ENCODE data around the gene STX10. TPM values are rescaled to one million over a fixed set of nuclear protein-coding genes. Genes with fewer than 3 reads are reported as not detected.
A peak's percentile ranks its signal among the peaks of the same experiment; 100 is the strongest.

STX10 gene
- total and polyA plus RNA-seq, 2 experiments from 2014 or later = 66.5 to 82.2 TPM

DNA sequence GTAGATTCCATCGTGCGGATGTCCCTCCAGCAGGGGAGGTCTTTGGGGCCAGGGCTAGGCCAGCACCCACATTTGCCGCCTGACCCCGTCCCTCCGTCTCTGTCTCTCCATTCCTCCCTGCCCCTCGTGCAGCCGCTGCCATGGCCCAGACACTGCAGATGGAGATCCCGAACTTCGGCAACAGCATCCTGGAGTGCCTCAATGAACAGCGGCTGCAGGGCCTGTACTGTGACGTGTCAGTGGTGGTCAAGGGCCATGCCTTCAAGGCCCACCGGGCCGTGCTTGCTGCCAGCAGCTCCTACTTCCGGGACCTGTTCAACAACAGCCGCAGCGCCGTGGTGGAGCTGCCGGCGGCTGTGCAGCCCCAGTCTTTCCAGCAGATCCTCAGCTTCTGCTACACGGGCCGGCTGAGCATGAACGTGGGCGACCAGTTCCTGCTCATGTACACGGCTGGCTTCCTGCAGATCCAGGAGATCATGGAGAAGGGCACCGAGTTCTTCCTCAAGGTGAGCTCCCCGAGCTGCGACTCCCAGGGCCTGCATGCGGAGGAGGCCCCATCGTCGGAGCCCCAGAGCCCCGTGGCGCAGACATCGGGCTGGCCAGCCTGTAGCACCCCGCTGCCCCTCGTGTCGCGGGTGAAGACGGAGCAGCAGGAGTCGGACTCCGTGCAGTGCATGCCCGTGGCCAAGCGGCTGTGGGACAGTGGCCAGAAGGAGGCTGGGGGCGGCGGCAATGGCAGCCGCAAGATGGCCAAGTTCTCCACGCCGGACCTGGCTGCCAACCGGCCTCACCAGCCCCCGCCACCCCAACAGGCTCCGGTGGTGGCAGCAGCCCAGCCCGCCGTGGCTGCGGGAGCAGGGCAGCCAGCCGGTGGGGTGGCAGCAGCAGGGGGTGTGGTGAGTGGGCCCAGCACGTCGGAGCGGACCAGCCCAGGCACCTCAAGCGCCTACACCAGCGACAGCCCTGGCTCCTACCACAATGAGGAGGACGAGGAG lies 14.8 kb downstream of the STX10 start:
- H3K79me2 ChIP-seq = peaks cover 42% of the 10 kb centered on the region

GRCh38 chr19:13134626-13135025 lies 15.5 kb downstream of the STX10 start:
- Histone ChIP-seq H3K79me2 (peaks cover 49% of the 10 kb centered on the region), H4K20me1 (ENCODE audit: insufficient read depth, poor library complexity, severe bottlenecking) (peaks cover 16% of the 10 kb centered on the region), H3K4me1 (ENCODE audit: insufficient read depth) (no peaks in the 10 kb centered on the region), H3K9me2 (replicated peaks; ENCODE audit: insufficient read depth) (no peaks in the 10 kb centered on the region), H3K4me2 (no peak overlapping the region), H3K4me3 (no peak overlapping the region), H3K9me3 (ENCODE audit: low read depth) (no peaks in the 10 kb centered on the region), H3K36me3 (replicated peaks; ENCODE audit: insufficient read depth, low read depth) (no peaks in the 10 kb centered on the region), H3K27ac (no peak overlapping the region), H2AFZ (no peak overlapping the region), H3K27me3 (no peaks in the 10 kb centered on the region)
- WGBS (ENCODE audit: low lambda C conversion rate, missing lambda C conversion rate) = 93% methylated on average over 3 of the region's 3 CpGs
- TF ChIP-seq EZH2 (IDR thresholded peaks at IDR 0.05; ENCODE audit: borderline replicate concordance) (no peak), EZH2phosphoT487 (IDR thresholded peaks at IDR 0.05; ENCODE audit: low read depth, severe bottlenecking, unreplicated experiment) (no peak), CTCF (IDR thresholded peaks at IDR 0.05; ENCODE audit: poor library complexity) (no peak)
- no peak for DNase-seq (ENCODE audit: low spot score)

More for the DNA sequence above, 14.8 kb downstream of the STX10 start:
- H3K9me3 ChIP-seq (ENCODE audit: low read depth) = no peaks in the 10 kb centered on the region
- H3K36me3 ChIP-seq (replicated peaks; ENCODE audit: insufficient read depth, low read depth) = no peaks in the 10 kb centered on the region
- TF ChIP-seq CTCF (IDR thresholded peaks at IDR 0.05; ENCODE audit: poor library complexity) = no peak
- no peak for TF ChIP-seq EZH2 (IDR thresholded peaks at IDR 0.05; ENCODE audit: borderline replicate concordance)
- TF ChIP-seq EZH2phosphoT487 (IDR thresholded peaks at IDR 0.05; ENCODE audit: low read depth, severe bottlenecking, unreplicated experiment) = no peak
- no peak overlapping the region for H3K4me3 ChIP-seq
- H3K4me2 ChIP-seq = no peak overlapping the region
- no peak overlapping the region for H3K27ac ChIP-seq
- H2AFZ ChIP-seq = no peak overlapping the region
- H4K20me1 ChIP-seq (ENCODE audit: insufficient read depth, poor library complexity, severe bottlenecking) = peaks cover 11% of the 10 kb centered on the region
- no peaks in the 10 kb centered on the region for H3K4me1 ChIP-seq (ENCODE audit: insufficient read depth)
- no peaks in the 10 kb centered on the region for H3K27me3 ChIP-seq
- WGBS (ENCODE audit: low lambda C conversion rate, missing lambda C conversion rate) = 97% methylated on average over 52 of the region's 60 CpGs
- no peak for DNase-seq (ENCODE audit: low spot score)
- H3K9me2 ChIP-seq (replicated peaks; ENCODE audit: insufficient read depth) = no peaks in the 10 kb centered on the region

DNA sequence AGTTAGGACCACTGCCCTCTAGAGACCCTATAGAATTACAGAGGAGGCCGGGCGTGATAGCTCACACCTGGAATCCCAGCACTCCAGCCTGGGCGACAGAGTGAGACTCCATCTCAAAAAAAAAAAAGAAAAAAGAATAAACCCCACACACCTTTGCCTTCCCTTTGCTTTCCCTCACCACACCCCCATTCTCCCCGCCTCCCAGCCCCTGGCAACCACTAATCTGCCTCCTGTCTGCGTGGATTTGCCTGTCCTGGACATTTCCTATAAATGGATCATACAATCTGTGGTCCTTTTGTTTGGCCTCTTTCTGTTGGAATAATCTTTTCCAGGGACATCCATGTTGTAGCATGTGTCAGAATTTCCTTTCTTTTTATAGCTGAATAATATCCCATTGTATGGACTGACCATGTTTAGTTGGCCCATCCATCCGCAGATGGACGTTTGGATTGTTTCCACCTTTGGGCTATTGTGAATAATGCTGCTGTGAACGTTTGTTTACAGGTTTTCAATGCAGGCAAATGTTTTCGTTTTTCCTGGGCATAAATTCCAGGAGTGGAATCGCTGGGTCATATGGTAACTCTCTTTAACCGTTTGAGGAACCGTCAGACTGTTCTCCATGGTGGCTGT lies 16.8 kb downstream of the STX10 start:
- Histone ChIP-seq H3K4me2 (no peak overlapping the region), H2AFZ (no peak overlapping the region), H3K79me2 (peaks cover 62% of the 10 kb centered on the region), H4K20me1 (ENCODE audit: insufficient read depth, poor library complexity, severe bottlenecking) (peaks cover 22% of the 10 kb centered on the region), H3K36me3 (replicated peaks; ENCODE audit: insufficient read depth, low read depth) (no peaks in the 10 kb centered on the region), H3K9me3 (ENCODE audit: low read depth) (no peaks in the 10 kb centered on the region), H3K9me2 (replicated peaks; ENCODE audit: insufficient read depth) (no peaks in the 10 kb centered on the region), H3K27me3 (no peaks in the 10 kb centered on the region), H3K4me1 (ENCODE audit: insufficient read depth) (no peaks in the 10 kb centered on the region), H3K27ac (no peak overlapping the region), H3K4me3 (no peak overlapping the region)
- peak; percentile 2 for DNase-seq (ENCODE audit: low spot score)
- TF ChIP-seq EZH2phosphoT487 (IDR thresholded peaks at IDR 0.05; ENCODE audit: low read depth, severe bottlenecking, unreplicated experiment) (no peak), EZH2 (IDR thresholded peaks at IDR 0.05; ENCODE audit: borderline replicate concordance) (no peak), CTCF (IDR thresholded peaks at IDR 0.05; ENCODE audit: poor library complexity) (no peak)
- 76% methylated on average over 9 of the region's 12 CpGs for WGBS (ENCODE audit: low lambda C conversion rate, missing lambda C conversion rate)

Measured in hepatocyte (in vitro differentiated cells).